ENCODE data around the gene IL21.

Gene IL21

GRCh38 chr4:122632396-122633143 is 11.7 kb upstream of the IL21 start:
- no peak for DNase-seq

DNA sequence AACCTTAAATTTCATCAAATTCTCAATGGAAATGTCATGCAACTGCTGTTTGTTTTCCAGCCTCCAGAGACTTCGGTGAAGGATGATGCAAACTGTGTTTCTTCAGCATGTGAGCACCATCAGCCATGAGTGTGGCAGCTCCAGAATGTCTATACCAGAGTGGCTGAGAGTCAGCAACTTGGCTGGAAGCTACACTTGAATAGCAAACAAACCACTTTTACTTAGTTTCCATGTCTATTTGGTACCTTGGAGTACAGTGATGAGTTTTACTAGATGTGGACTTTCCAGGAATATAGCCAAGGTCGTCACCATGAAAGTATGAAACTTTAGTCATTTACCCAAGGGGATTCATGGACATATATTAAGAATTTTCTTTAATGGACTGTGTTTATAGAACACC is 4.3 kb upstream of the IL21 start:
- no peak for DNase-seq

DNA sequence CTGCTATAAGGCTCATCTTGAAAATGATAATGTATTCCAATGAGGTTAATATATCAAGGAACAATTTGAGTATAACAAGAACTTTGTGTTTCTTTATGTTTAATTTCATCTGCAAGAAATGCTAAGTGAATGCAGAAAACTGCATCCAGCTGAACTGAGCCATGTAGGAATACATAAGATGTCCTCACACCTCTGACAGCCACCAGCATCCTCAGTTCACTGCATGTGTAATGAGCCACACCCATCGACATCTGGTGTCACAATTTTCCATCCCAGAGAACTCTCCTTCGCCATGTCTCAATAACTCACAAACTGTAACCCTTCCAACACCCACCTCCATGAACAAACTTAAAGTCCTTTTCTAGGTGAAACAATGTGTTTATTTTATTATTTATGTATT is 3.3 kb upstream of the IL21 start:
- DNase-seq = no peak

GRCh38 chr4:122623637-122624166 is 2.8 kb upstream of the IL21 start:
- no peak for DNase-seq

DNA sequence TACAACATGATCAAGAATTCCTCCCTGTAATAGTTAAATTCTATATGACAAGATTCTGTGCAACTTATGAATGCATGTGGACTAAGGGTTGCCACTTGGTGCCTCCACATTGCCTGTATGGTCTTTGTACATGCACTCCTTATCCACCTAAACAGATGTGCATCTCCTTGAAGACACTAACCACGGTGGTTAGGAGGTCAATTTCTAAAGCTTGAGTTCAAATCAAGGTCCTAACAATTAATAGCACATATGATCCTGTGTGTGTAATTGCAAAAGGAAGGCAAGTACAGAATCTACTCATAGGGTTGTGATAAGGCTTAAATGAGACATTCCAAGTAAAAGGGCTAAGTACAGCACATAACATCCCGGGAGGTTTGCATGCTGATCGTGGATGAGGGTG is 1.5 kb upstream of the IL21 start:
- no peak for DNase-seq

DNA sequence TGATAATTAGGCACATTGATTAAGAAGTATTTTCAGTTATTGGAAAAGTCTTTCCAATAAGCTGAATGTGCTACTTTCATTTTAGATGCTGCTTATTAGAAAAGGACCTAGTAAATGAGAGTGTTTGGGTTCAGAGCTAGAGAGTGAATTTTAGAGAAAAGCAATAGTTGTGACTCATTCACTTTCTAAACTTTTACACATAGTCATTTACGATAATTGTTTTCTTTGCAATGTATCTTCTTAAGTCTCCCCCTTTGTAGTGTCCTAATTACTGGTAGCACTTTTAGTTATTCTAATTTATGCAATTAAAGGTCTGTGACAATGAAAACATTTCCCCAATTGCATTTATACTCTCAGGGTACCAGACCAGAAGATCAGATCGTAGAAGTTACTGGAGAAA is 1.3 kb downstream of the IL21 start:
- DNase-seq = no peak

DNA sequence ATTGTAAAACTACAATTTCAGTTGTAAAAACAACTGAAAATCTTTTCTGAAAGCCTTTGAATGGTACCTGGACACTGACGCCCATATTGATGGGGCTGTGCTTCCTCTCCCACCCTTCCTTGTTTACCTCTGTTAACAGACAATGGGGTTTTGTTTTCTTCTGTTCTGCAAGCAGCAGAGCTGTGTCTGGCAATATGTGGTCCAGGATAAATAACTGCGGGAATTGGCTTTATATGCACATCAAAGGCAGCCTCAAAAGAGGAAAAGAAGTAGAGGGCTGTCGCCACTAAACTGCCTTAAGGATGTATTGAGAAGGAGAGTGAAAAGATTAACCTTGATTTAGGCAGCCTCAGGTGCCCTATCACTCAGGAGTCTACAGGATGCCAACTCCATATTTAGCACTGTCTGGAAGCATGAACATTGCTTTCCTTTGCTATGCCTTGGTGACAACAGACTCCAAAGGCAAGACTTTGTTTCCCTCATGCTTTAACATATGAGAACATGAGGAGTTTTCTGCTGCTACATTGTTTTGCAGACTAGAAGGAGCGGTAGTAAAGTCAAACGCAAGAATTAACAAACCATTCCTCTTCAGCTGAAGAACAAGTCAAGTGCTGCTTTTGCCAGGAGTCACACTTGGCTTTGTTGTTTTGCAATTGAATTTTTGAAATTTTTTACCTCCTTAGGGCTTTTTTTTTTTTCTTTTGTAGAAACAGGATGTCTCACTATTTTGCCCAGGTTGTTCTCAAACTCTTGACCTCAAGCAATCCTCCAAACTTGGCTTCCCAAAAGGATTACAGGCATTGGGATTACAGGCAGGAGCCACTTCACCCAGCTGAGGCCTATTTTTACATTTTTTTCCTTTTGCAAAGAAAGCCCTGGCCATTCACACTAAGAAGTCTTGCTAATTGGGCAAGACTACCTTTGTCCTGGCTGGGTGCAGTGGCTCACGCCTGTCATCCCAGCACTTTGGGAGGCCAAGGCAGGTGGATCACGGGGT is 3.0 kb downstream of the IL21 start:
- no peak for DNase-seq

GRCh38 chr4:122616915-122617596 is 3.8 kb downstream of the IL21 start:
- no peak for DNase-seq

DNA sequence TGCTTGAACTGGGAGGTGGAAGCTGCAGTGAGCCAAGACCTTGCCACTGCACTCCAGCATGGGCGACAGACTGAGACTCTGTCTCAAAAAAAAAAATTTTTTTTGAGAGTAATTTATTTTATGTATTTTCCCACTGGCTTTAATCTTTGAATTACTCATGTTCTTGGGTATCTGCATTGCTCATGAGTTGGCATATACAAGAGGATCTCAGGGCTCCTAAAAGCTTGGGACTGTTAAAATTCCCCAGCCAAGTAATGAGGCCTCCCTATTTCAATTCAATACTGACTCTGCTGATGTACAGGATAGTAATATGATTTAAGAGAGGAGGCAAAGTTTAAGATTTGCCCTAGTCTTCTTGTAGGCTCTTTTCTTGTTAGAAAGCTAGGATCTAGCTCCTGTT is 6.2 kb downstream of the IL21 start:
- no peak for DNase-seq

DNA sequence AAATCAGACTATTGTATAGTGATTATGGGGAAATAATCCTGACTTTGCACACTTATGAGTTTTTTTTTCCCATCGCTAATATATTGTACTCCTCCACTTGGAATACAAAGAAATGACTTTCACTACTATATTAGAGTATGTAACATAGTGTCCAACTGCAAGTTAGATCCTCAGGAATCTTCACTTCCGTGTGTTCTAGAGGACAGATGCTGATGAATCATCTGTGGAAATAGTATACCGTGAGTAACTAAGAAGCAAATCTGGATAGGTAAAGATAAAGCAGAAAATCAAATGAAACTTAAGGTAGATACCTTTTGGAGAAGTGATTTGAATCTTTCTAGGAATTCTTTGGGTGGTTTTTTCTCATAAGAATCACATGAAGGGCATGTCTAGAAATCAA is 8.3 kb downstream of the IL21 start:
- DNase-seq = no peak

GRCh38 chr4:122606364-122607043 is 14.4 kb downstream of the IL21 start:
- no peak for DNase-seq

DNA sequence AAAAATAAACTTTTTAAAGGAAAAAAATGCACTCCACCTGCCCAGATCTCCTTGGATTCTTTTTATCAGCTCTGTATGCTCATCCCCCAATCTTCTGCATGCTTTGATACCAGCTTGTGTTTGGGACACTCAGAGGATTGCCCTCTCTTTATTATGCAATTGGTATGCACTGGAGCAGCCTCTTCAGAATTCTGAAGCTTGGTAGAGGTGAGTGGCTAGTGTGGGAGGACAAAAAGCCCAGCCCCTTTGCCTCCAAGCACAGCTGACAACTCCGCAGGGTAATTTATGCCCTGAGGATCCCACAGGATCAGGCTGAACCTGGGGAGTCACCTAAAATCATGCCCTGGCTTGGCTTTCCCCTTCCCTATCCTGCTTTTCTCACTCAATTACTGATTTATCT is 16.7 kb downstream of the IL21 start:
- no peak for DNase-seq

DNA sequence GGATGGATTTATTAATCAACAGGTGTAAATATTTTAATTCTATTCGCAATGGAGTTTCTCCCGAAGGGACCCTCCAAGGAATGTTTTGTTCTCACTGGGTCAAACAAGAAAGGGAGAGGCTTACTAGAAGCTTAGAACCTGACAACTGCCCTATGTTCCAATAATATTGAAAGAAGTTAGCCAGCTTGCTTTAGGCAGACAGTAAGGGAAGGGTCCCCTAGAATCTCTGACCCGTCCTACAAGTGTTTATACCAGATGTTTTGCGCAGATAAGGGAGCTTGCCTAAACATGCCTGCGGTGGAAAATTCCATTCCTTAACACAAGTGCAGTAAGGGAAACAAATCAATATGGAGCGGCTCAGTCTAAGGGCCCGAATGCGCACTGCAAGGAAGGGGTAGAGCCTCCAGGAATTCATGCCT is 17.7 kb downstream of the IL21 start:
- no peak for DNase-seq

- no peak for DNase-seq
These were observed 18.4 kb downstream of the IL21 start for GRCh38 chr4:122602277-122603142.

DNA sequence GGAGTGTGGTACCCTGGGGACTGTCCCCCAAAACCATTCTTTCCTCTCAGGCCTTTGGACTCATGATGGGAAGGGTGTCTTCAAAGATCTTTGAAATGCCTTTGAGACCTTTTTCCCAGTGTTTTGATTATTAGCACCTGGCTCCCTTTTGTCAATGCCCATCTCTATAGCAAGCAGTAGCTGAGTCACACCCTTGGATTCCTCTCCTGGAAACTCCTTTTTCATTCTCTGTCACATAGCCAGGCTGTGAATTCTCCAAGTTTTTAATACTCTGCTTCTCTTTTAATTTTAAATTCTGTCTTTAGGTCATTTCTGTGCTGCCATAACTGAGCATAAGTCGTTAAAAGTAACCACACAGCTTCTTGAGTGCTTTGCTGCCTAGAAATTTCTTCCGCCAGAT is 29.7 kb downstream of the IL21 start:
- DNase-seq = no peak

- no peak for DNase-seq
These were observed 32.2 kb downstream of the IL21 start for GRCh38 chr4:122588453-122589238.

DNA sequence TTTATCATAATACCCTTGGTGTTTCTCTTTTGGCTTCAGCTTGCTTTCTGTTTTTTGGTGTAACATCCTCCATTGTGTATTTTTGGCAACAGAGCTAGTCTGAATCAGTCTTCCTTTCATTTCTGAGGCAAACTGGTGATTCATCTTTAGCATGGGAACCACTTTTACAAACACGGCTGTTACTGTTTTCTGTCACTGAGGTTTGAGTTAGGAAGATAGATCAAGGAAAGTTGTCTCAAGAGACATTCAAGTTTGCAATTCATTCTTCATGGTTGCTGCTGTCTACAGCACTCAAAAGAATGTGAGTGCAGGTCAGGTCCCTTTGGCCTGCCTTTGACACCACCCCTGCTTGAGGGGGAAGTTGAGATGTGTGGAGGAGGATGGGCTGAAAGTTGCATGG is 36.3 kb downstream of the IL21 start:
- no peak for DNase-seq

DNA sequence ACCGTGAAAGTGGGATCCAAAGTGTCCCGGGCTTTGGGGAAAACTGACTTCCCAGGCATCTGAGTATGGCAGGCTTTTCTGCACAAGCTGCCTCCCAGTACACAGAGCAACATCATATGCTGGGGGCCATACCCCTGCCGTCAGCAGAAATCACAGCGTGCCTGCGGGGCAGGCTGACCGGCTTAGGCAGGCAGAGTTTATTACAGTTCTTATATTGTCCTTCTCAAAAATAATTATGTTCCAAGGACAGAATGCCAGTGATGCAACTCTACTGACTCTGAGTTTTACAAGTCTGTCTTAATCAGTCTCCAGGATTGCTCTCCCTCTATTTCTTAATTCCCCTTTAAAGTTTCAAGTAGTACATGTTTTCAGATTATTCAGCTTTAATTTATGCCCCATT is 37.0 kb downstream of the IL21 start:
- DNase-seq = no peak

- DNase-seq = peak; percentile 2
These were observed 42.8 kb downstream of the IL21 start for GRCh38 chr4:122577808-122578781.

DNA sequence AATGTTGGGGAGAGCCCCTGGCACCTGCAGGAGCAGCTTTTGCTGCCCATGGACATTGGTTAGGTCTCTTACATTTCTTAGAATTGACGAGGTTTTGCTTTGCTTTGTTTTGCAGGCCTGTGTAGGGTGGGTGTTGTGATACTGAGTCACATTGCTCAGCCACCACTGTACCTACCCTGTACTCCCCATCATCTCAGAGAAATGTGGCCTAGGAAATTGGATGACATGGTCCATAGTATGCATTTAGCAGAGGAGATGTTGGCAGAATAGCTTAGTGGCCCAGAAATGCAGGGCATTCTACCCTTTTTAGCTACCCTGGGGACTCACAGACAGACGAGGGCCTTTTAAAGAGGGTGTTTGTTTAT is 43.7 kb downstream of the IL21 start:
- DNase-seq = no peak

All from NCI-H2227 treated with DMSO at 0.1 percent for 48 hours (cell line).